ENCODE data around the gene CXCL16.

GRCh38 chr17:4777969-4778760 lies 38.4 kb upstream of the CXCL16 start:
- TF ChIP-seq CTCF (IDR thresholded peaks at IDR 0.05; ENCODE audit: low read length) = no peak
- TF ChIP-seq EZH2 (optimal IDR thresholded peaks at IDR 0.05; ENCODE audit: low read depth, low read length) = no peak
- TF ChIP-seq EZH2phosphoT487 (IDR thresholded peaks at IDR 0.05; ENCODE audit: low read length) = no peak
